Heart left ventricle (tissue), 16 donors: ENCODE measurements around the gene DUSP6. TPM values are rescaled to one million over a fixed set of nuclear protein-coding genes. Genes with fewer than 3 reads are reported as not detected.

Experiments
- ATAC-seq, 4 donors: fragments of 200-7000 bp; cut with Tn5 transposase; one replicate each; pipeline ENCODE4 v1.9.1; 2020 to 2022; ENCODE audit warnings: moderate library complexity in 4 of 4, mild to moderate bottlenecking in 3 of 4, moderate number of reproducible peaks in 1 of 4
- DNase-seq, 5 donors: peaks; one replicate each; pipeline ENCODE4 v3.0.0-alpha.2; 2020
- H3K27ac ChIP-seq, 12 donors: fragments of 200-600 bp; sonication (generic) in 4 of 12; one replicate each; pipeline versions ENCODE4 v1.5.0 to v1.8.0; 2016 to 2022; ENCODE audit warnings: mild to moderate bottlenecking in 2 of 12
- H3K27me3 ChIP-seq, 9 donors: fragments of 200-600 bp; sonication (generic) in 2 of 9; one replicate each; pipeline versions ENCODE4 v1.5.1 to v1.8.0; 2016 to 2022; ENCODE audit warnings: mild to moderate bottlenecking in 3 of 9
- H3K36me3 ChIP-seq, 9 donors: fragments of 200-600 bp; sonication (generic) in 2 of 9; one replicate each; pipeline versions ENCODE4 v1.5.0 to v1.8.0; 2018 to 2022; ENCODE audit warnings: mild to moderate bottlenecking in 2 of 9
- H3K4me1 ChIP-seq, 12 donors: fragments of 200-600 bp; sonication (generic) in 4 of 12; one replicate each; pipeline versions ENCODE4 v1.5.0 to v1.8.0; 2016 to 2022; ENCODE audit warnings: mild to moderate bottlenecking in 3 of 12
- H3K4me3 ChIP-seq, 12 donors: fragments of 200-600 bp; sonication (generic) in 4 of 12; one replicate each; pipeline versions ENCODE4 v1.5.0 to v1.8.0; 2017 to 2022; ENCODE audit warnings: mild to moderate bottlenecking in 9 of 12, moderate library complexity in 4 of 12
- H3K9me3 ChIP-seq, 12 donors: fragments of 200-600 bp; sonication (generic) in 4 of 12; one replicate each; pipeline versions ENCODE4 v1.5.0 to v1.8.0; 2016 to 2022; ENCODE audit warnings: mild to moderate bottlenecking in 1 of 12
- CTCF ChIP-seq, 12 donors: fragments of 200-600 bp; sonication (generic) in 4 of 12; IDR thresholded peaks; one replicate each; pipeline versions ENCODE4 v1.5.0 to v1.8.0; 2018 to 2022; ENCODE audit warnings: antibody characterized with exemption in 12 of 12, mild to moderate bottlenecking in 5 of 12
- POLR2A ChIP-seq, 2 donors: fragments of 450-650 bp; IDR thresholded peaks; one replicate each; pipeline ENCODE4 v1.6.1; 2017; ENCODE audit warnings: antibody characterized with exemption in 2 of 2, mild to moderate bottlenecking in 2 of 2, moderate library complexity in 2 of 2
- WGBS, 4 donors: extraction: QIAGEN DNeasy Blood & Tissue Kit in 2 of 4; methylation state at CpG; one replicate each; pipeline versions ENCODE4 v1.1.5 to v1.1.7; 2013 to 2018; 5-methylcytosine and 5-hydroxymethylcytosine counted together
- intact Hi-C, 10 donors: fragments of 100-400 bp; cut with DNase I; formaldehyde crosslinking; loops; one replicate each; pipeline versions ENCODE4 v1.11.1 to v1.14.2; 2022
- polyA plus RNA-seq, 2 donors: library from polyadenylated mRNA; stranded (reverse); fragments of 200-250 nt; gene quantifications; one replicate each; pipeline ENCODE4 v1.2.3, GENCODE V29; 2013
- total RNA-seq, 9 donors: library from RNA; depleted of rRNA in 2 of 9; stranded (reverse); fragments of >200 nt in 2 of 9; fragmentation: NEBNext Ultra II Directional in 3 of 9; extraction: Animal tissue kit (Norgen Biotek cat#: 25700) in 3 of 9; gene quantifications; one replicate each; pipeline versions ENCODE4 v1.1.0 to v1.2.4, GENCODE V29; 2016 to 2023
- donor health status: ischemic (EF 13 %, LVEDD 7.1; RV severe dilation, severe dysfunction).
- donor health status: healthy with polysubstance abuse.
- donor health status: DM: no; HTN: yes; CAD: no.
- donor health status: DM: no; HTN: no; CAD: no.
- donor health status: ischemic (EF 25% LVEDD 6.9; RV normal size, moderate dysfunction).
- donor health status: ischemic (EF 25% LVEDD 5.7; RV mildly dilated, moderate dysfunction).
- donor health status: healthy.
- donor health status: DM: yes; HTN: yes; CAD: no.
- donor health status: ischemic (EF 35%, LVEDD 5.7; RV mildly dilated, moderate dysfunction).
- donor health status: nonischemic (EF 11% LVEDD 7.7; RV severe dilation, severe dysfunction).
- donor health status: DM: yes; HTN: yes; CAD: no.
- donor health status: PGD.
- donor health status: ischemic (EF 29% LVEDD 5.4; RV normal size, mild dysfunction).
- donor health status: nonischemic (EF 23%, LVEDD 6.1; RV moderate dilation, normal function).

The DUSP6 gene
- total and polyA plus RNA-seq, 11 donors = 4.8 to 66.7 (median 21.4) TPM

- Histone ChIP-seq H3K27me3 (no peaks in the 10 kb centered on the region), H3K4me3 (peak overlapping the region in 1 of 12 donors; percentile 3), H3K36me3 (no peaks in the 10 kb centered on the region), H3K4me1 (peaks cover 0 to 54% (median 36%) of the 10 kb centered on the region in 12 donors), H3K27ac (peak overlapping the region; percentile 45 to 77 (median 68)), H3K9me3 (no peaks in the 10 kb centered on the region)
- TF ChIP-seq CTCF (IDR thresholded peaks at IDR 0.05) (no peak), POLR2A (IDR thresholded peaks at IDR 0.05) (no peak)
- 49 to 59% (median 54%) methylated on average over 3 of the region's 3 CpGs for WGBS, 4 donors
- intact Hi-C loops = loop anchor here in 4 of 10 donors (5.0 to 10.0 kb wide), 3 partner anchors 33 to 70 kb away; partner anchors contain the start of gene DUSP6 (in 2 of the 4)
- ATAC-seq (peak in 1 of 4 donors; percentile 10), DNase-seq (no peak)
These were observed 32.5 kb upstream of the DUSP6 start for GRCh38 chr12:89384807-89385206.

GRCh38 chr12:89384050-89384758 is 31.9 kb upstream of the DUSP6 start:
- H3K4me3 ChIP-seq = peak overlapping the region in 3 of 12 donors; percentile 7 to 20 (median 11)
- H3K9me3 ChIP-seq = no peaks in the 10 kb centered on the region
- DNase-seq (peak in 4 of 5 donors; percentile 42 to 73 (median 56)), ATAC-seq (peak; percentile 70 to 87 (median 80))
- WGBS, 4 donors = 22 to 38% (median 25%) methylated on average over 8 of the region's 8 CpGs
- peak overlapping the region; percentile 45 to 77 (median 68) for H3K27ac ChIP-seq
- H3K27me3 ChIP-seq = no peaks in the 10 kb centered on the region
- H3K36me3 ChIP-seq = no peaks in the 10 kb centered on the region
- peaks cover 0 to 54% (median 35%) of the 10 kb centered on the region in 12 donors for H3K4me1 ChIP-seq
- TF ChIP-seq CTCF (IDR thresholded peaks at IDR 0.05) (no peak), POLR2A (IDR thresholded peaks at IDR 0.05) (no peak)
- intact Hi-C loops = loop anchor here in 2 of 10 donors (5.0 to 10.0 kb wide), 2 partner anchors 68 to 71 kb away; no protein-coding TSS in a partner anchor

- WGBS, 4 donors = 71 to 82% (median 81%) methylated on average over 6 of the region's 6 CpGs
- no peak for TF ChIP-seq CTCF (IDR thresholded peaks at IDR 0.05)
- no peak for TF ChIP-seq POLR2A (IDR thresholded peaks at IDR 0.05)
These were observed 31.1 kb upstream of the DUSP6 start for GRCh38 chr12:89383235-89384049.

More at GRCh38 chr12:89383235-89384049, 31.1 kb upstream of the DUSP6 start:
- no peaks in the 10 kb centered on the region for H3K9me3 ChIP-seq
- peak overlapping the region in 3 of 12 donors; percentile 7 to 20 (median 11) for H3K4me3 ChIP-seq
- ATAC-seq (peak; percentile 27 to 57 (median 42)), DNase-seq (no peak)
- no peaks in the 10 kb centered on the region for H3K36me3 ChIP-seq
- H3K27me3 ChIP-seq = no peaks in the 10 kb centered on the region
- peak overlapping the region; percentile 5 to 77 (median 68) for H3K27ac ChIP-seq
- intact Hi-C loops = loop anchor here in 2 of 10 donors (5.0 to 10.0 kb wide), 2 partner anchors 69 to 71 kb away; no protein-coding TSS in a partner anchor
- H3K4me1 ChIP-seq = peaks cover 0 to 57% (median 39%) of the 10 kb centered on the region in 12 donors
